ENCODE measurements around the gene NR1D1. TPM values are rescaled to one million over a fixed set of nuclear protein-coding genes. Genes with fewer than 3 reads are reported as not detected.
A peak's percentile ranks its signal among the peaks of the same experiment; 100 is the strongest.

Gene NR1D1
- total and polyA plus RNA-seq, 2 of the 13 experiments (the other 11 are each of a cell fraction or from before 2014, with no cell fraction given) = 2.1 to 2.7 TPM

DNA sequence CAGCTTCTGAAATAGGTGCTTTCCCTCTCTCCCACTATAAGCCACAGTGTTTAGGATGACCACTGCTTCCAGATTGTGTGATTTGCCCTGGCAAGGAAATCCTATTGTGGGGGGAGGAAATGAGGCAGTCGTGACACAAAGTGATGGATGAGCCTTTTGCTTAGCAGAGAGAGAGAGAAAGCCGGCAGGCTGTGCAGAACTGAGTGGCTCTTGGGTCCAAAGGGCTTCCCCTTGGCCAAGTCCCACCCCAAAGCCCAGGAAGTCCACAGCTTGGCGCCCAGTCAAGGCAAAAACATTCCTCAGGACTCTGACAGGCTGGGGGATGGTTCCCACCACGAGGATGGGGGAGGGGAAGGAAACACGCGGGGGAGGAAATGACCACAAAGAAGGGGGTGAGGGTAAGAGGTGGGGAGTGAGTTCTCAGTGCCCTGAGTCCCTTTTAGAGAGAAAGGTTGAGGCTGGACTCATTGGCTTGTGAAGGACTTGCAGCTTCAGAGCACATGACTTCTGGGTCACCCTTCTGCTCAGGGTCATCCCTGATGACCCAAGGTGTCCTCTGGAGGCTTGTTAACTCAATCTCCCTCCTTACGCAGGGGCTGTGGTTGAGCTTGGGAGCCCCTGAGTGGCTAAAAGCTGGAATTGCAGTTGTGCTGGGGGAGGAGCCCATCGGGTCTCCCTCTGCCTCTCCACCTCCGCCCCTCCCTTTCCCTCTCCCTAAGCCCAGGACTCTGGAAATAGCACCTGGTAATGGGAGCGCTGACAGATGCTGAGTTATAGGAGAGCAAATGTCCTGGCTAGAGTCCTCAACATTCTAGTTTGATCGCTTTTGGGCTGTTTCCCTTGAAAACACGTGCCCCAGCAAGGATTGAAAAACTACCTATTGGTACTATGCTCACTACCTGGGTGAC, 11.1 kb upstream of the NR1D1 start (continued):
- TF ChIP-seq RFX3 (CRISPR knock-in tag; IDR thresholded peaks at IDR 0.05) (0 out of 2 replicates have a peak, but pooled peaks have one; percentile 29), ZNF274 (CRISPR knock-in tag; IDR thresholded peaks at IDR 0.05) (peak; percentile 59; the same call in 1 of the 2 replicates), ZNF136 (CRISPR knock-in tag; IDR thresholded peaks at IDR 0.05; ENCODE audit: low read depth) (peak; percentile 72; the same call in 1 of the 2 replicates), MIER3 (CRISPR knock-in tag; IDR thresholded peaks at IDR 0.05; ENCODE audit: borderline replicate concordance) (peak; percentile 77; the same call in 1 of the 2 replicates), ATM (IDR thresholded peaks at IDR 0.05; ENCODE audit: borderline replicate concordance) (no peak), LCORL (IDR thresholded peaks at IDR 0.05) (no peak), LCORL (CRISPR knock-in tag; IDR thresholded peaks at IDR 0.05) (peak; percentile 95), HDAC1 (CRISPR knock-in tag; IDR thresholded peaks at IDR 0.05) (peak; percentile 86), CC2D1A (CRISPR knock-in tag; IDR thresholded peaks at IDR 0.05) (peak; percentile 91; the same call in 1 of the 2 replicates), RBFOX2 (IDR thresholded peaks at IDR 0.05; ENCODE audit: low read depth, low read length) (no peak), ZNF615 (CRISPR knock-in tag; IDR thresholded peaks at IDR 0.05; ENCODE audit: borderline replicate concordance) (no peak), ZNF768 (CRISPR knock-in tag; IDR thresholded peaks at IDR 0.05) (no peak), ZMYM4 (CRISPR knock-in tag; IDR thresholded peaks at IDR 0.05) (peak; percentile 83), MTF2 (CRISPR knock-in tag; IDR thresholded peaks at IDR 0.05; ENCODE audit: borderline replicate concordance) (no peak), KLF12 (CRISPR knock-in tag; IDR thresholded peaks at IDR 0.05; ENCODE audit: borderline replicate concordance) (no peak), ZNF331 (CRISPR knock-in tag; IDR thresholded peaks at IDR 0.05) (peak; percentile 63; the same call in 1 of the 2 replicates), CENPX (CRISPR knock-in tag; IDR thresholded peaks at IDR 0.05) (no peak), ZNF558 (CRISPR knock-in tag; IDR thresholded peaks at IDR 0.05; ENCODE audit: borderline replicate concordance) (no peak), SP140L (CRISPR knock-in tag; IDR thresholded peaks at IDR 0.05; ENCODE audit: borderline replicate concordance) (peak; percentile 92; the same call in 1 of the 2 replicates), WIZ (CRISPR knock-in tag; IDR thresholded peaks at IDR 0.05) (peak; percentile 34; the same call in 1 of the 2 replicates), SPEN (CRISPR knock-in tag; IDR thresholded peaks at IDR 0.05; ENCODE audit: low read depth) (peak; percentile 31; the same call in 1 of the 2 replicates), HOXA5 (CRISPR knock-in tag; IDR thresholded peaks at IDR 0.05) (peak; percentile 99), ZFAT (CRISPR knock-in tag; conservative IDR thresholded peaks at IDR 0.05) (no peak)
- TF ChIP-seq, protein P1, sequence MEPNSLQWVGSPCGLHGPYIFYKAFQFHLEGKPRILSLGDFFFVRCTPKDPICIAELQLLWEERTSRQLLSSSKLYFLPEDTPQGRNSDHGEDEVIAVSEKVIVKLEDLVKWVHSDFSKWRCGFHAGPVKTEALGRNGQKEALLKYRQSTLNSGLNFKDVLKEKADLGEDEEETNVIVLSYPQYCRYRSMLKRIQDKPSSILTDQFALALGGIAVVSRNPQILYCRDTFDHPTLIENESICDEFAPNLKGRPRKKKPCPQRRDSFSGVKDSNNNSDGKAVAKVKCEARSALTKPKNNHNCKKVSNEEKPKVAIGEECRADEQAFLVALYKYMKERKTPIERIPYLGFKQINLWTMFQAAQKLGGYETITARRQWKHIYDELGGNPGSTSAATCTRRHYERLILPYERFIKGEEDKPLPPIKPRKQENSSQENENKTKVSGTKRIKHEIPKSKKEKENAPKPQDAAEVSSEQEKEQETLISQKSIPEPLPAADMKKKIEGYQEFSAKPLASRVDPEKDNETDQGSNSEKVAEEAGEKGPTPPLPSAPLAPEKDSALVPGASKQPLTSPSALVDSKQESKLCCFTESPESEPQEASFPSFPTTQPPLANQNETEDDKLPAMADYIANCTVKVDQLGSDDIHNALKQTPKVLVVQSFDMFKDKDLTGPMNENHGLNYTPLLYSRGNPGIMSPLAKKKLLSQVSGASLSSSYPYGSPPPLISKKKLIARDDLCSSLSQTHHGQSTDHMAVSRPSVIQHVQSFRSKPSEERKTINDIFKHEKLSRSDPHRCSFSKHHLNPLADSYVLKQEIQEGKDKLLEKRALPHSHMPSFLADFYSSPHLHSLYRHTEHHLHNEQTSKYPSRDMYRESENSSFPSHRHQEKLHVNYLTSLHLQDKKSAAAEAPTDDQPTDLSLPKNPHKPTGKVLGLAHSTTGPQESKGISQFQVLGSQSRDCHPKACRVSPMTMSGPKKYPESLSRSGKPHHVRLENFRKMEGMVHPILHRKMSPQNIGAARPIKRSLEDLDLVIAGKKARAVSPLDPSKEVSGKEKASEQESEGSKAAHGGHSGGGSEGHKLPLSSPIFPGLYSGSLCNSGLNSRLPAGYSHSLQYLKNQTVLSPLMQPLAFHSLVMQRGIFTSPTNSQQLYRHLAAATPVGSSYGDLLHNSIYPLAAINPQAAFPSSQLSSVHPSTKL (CRISPR knock-in tag; IDR thresholded peaks at IDR 0.05) = peak; percentile 75
- TF ChIP-seq, protein P2, sequence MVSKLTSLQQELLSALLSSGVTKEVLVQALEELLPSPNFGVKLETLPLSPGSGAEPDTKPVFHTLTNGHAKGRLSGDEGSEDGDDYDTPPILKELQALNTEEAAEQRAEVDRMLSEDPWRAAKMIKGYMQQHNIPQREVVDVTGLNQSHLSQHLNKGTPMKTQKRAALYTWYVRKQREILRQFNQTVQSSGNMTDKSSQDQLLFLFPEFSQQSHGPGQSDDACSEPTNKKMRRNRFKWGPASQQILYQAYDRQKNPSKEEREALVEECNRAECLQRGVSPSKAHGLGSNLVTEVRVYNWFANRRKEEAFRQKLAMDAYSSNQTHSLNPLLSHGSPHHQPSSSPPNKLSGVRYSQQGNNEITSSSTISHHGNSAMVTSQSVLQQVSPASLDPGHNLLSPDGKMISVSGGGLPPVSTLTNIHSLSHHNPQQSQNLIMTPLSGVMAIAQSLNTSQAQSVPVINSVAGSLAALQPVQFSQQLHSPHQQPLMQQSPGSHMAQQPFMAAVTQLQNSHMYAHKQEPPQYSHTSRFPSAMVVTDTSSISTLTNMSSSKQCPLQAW (CRISPR knock-in tag; IDR thresholded peaks at IDR 0.05) = peak; percentile 61
